GM18517 (cell line): ENCODE data around the gene KCTD13.
"Not testable (repeated sequence)": the region's sequence is repeated elsewhere in the genome, so short reads cannot be mapped to it uniquely, and the experiment has no call there.

Experiments
- ATAC-seq: cut with Tn5 transposase; IDR thresholded peaks from one replicate; pipeline ENCODE4 v1.9.1; 2021; ENCODE audit warnings: mild to moderate bottlenecking, moderate library complexity; ENCODE audit not compliant: unreplicated experiment

KCTD13 gene

DNA sequence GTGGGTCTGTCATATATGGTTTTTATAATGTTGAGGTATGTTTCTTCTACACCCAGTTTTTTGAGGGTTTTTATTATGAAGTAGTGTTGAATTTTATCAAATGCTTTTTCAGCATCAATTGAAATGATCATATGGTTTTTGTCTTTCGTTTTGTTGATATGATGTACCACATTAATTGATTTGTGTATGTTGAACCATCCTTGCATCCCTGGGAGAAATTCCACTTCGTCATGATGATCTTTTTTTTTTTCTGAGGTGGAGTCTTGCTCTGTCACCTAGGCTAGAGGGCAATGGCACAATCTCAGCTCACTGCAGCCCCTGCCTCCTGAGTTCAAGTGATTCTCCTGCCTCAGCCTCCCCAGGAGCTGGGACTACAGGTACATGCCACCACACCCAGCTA lies 21.9 kb upstream of the KCTD13 start:
- no peak for ATAC-seq

DNA sequence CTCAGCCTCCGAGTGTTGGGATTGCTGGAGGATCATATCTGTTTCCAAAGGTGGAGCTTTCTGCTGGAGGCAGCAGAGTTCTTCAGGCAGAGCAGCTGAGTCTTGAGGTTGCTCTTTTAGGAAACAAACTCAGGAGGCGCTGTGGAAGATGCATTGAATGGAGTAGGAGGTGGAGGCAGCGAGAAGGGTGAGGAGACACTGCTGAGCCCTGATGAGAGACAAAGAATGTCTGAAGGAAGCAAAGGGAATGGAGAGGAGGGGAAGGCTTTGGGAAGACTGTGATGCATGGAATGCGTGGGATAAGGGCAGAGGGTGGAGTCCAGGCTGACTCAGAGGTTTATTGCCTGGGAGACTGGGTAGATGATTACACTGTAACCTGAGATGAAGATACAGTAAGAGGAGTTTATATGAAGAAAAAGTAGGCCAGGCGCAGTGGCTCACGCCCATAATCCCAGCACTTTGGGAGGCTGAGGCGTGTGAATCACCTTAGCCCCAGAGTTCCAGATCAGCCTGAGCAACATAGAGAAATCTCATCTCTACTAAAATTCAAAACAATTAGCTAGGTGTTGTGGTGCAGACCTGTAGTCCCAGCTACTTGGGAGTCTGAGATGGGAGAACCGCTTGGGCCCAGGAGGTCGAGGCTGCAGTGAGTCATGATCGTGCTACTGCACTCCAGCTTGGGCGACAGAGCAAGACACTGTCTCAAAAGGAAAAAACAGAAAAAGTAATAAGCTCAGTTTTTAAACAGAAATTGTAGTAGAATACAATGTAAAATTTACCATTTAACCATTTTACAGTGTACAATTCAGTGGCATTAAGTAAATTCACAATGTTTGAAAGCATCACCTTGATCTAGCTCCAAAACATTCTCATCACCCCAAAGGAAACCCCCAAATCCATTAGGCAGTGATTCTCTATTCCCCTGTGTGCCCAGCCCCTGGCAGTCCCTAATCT lies 18.1 kb upstream of the KCTD13 start:
- no peak for ATAC-seq

DNA sequence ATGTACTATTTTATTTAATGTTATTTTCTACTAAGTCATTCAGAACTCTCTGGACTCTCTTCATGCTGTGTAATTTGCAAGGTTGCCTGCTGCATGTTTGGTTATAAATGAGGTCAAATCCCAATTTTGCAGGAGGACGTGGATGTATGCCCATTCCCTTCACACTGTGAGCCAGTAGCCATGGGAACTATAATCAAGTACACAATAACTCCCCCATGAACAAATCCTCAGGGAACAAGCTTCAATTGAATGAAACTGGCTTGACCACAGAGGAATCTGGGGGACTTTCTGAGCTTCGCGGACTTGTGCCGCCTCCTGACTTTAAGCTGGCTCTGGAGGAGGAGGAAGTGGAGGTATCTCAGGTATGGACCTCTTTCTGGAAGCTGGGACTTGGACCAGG lies 14.6 kb upstream of the KCTD13 start:
- ATAC-seq: no peak

DNA sequence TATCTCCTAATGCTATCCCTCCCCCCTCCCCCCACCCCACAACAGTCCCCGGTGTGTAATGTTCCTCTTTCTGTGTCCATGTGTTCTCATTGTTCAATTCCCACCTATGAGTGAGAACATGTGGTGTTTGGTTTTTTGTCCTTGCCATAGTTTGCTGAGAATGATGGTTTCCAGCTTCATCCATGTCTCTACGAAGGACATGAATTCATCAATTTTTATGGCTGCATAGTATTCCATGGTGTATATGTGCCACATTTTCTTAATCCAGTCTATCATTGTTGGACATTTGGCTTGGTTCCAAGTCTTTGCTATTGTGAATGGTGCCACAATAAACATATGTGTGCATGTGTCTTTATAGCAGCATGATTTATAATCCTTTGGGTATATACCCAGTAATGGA lies 5.7 kb upstream of the KCTD13 start:
- not testable (repeated sequence) for ATAC-seq

DNA sequence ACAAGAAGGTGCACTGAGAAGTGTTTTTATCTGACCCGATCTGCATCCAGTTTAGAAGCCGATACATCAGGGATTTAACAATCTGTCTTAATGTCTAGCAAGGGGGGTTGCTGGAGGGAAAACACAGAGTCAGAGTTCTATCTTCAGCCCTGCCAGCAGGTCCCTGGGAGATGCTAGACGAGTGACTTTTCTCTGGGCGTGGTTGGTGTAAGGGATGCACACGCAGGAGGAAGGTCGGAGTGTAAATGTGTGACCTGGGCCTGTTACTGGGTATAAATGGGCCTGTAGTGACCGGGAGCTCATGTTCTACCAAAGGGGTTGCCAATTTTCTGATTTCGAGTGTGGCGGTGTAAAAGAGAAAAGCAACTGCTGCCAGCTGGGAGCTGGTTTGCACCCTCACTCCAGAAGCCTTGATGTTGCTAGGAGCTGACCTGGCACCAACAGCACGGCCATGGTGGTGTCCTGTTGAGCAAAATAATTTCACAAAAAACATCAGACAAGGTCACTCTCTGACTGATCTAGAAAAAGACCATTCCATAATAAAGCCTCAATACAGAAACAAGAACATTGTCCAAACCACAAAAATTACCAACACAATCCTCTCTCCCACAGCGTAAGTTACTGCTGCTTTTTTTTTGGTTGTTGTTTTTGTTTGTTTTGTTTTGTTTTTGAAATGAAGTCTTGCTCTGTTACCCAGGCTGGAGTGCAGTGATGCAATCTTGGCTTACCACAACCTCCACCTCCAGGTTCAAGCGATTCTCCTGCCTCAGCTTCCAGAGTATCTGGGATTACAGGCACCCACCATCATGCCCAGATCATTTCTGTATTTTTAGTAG lies 1.3 kb upstream of the KCTD13 start:
- no peak for ATAC-seq

DNA sequence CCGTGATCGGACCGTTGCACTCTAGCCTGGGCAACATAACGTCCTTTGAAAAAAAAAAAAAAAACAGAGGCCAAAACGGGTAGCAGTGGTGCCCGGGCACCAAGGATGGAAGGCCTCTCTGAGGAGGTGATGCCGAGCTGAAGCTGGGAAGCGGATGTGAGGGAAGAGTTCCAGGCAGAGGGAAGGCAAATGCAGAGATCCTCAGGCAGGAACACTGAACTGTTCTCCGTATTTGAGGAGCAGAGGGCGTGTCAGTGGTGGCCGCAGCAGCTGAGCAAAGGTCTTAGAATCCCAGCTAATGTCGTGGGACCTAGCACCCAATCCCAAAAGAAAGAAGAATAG lies 656 bp upstream of the KCTD13 start:
- ATAC-seq: no peak

DNA sequence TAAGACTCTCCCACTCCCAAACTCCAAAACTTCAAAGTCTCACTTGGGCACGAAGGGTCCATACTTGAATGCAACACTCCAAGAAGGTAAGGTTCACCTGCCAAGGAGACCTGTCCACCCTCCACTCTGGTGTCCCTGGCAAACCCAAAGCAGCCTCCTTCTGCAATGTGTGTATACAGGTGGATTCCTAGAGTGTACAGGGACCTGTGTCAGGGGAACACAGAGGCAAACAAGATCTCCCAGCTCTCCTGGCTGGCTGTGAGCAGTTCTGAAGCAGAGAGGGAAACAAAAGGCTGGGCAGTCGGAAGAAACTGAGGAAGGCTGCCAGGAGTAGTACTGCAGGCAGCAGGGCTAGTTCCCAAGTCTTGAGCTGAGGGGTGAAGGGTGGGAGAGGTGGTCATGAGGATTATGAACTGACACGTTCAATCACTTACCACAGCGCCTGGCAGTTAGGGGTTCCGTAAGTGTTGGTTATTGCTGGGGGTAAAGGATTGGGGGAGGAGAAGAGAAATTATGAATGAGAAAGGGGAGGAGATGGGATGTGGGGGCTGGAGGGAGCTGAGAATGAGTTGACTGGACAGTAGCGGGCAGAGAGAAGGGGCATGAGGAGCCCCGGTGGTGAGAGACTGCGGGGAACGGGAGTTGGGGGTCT lies 795 bp downstream of the KCTD13 start:
- no peak for ATAC-seq

DNA sequence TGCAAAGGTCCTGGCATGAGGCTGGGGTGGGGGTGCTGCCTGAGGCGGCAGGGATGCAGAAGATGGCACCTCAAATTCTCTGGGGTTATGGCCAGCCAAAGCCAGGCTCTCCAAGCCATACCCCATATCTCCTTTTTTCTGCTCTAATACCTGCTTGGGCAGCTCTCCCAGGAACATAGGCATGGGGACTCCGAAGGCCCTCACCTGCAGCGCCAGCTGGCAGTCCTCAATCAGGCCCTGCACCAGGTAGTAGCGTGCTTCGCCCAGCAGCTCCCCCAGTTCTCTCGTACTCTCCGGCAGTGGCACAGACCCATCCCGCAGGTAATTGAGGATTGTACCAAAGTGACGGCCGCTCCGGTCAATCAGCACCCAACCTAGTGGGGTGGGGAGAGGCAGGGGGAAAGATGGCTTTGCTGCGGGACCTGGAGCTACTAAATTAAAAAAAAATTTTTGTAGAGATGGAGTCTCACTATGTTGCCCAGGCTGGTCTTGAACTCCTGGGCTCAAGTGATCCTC lies 3.0 kb downstream of the KCTD13 start:
- no peak for ATAC-seq

DNA sequence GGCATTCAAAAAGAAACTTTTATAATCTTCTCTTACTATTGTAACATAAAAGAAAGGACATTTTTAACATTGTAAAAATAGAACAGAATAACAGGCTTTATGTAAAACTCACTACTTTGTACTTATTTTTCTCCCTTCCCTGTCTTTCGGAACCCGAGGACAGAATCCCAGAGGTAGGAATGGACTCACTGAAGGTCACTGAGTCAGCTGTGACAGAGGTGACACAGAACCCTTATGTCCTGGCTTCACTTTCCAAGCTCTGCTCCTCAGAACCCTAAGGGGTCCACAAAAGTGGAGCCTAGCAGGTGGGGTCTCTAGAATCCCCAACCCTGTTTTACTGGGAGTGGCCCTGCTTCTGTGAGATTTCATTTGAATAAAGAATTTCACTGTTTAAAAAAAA lies 3.7 kb downstream of the KCTD13 start:
- ATAC-seq: no peak

DNA sequence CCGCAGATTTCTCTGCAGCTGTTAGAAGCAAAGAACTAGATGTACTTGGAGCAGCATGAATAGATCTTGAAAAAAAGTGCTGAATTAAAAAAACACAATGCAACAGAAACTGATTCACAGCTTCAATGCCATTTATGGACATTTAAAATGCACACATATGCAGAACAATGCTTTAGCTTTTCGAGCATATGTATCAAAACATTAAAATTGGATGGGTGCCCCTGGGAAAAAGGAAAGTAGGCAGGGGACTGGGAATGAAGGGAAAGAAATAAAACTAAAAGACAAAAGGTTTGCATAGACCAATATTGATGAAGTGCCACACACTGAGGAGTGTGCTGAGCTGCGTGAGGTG lies 5.0 kb downstream of the KCTD13 start:
- no peak for ATAC-seq

DNA sequence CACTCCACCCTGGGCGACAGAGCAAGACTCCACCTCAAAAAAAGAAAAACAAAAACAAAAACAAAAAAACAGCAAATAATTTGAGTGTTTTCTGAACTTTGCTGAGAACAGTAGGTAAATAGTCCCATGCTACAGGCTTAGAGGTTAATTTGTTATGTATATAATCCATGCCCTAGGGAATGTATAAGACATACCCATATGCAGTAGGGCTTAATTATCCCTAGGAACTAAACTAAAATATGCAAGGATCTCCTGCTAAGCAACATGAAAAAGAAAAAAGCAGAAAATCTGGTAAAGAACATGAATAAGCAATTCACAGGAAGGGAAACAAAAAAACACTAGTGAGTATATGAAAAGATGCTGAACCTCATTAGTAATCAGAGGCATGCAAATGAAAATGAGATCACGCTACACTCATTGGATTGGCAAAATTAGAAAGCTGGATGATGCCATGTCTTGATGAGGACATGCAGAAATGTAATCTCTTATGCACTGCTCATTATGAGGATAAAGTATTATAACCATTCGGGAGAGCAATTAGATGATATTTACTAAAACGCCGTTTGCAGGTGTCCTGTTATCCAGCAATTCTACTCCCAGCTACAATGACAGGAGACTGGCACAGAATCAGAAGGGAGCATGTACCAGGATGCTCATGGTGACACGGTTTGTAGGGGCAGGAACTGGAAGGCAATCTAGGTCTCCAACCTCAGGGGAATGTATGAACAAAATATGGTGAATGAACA lies 5.6 kb downstream of the KCTD13 start:
- no peak for ATAC-seq

DNA sequence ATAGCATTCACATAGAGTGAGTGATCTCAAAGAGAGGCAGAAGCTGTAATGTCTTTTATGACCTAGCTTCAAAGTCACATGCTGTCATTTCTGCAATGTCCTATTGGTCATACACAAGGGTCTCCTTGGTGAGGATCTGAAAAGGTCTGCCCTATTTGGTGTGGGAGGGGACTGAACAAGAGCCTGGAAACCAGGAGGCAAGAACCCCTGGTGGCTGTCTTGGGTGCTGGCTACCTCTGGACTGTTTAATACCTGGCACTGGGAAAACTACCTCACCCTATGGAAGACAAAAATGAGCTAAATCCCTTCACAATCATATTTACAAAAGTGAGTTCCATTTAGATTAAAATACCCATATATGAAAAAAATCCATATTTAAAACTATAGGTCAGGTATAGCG lies 9.0 kb downstream of the KCTD13 start:
- ATAC-seq: no peak

DNA sequence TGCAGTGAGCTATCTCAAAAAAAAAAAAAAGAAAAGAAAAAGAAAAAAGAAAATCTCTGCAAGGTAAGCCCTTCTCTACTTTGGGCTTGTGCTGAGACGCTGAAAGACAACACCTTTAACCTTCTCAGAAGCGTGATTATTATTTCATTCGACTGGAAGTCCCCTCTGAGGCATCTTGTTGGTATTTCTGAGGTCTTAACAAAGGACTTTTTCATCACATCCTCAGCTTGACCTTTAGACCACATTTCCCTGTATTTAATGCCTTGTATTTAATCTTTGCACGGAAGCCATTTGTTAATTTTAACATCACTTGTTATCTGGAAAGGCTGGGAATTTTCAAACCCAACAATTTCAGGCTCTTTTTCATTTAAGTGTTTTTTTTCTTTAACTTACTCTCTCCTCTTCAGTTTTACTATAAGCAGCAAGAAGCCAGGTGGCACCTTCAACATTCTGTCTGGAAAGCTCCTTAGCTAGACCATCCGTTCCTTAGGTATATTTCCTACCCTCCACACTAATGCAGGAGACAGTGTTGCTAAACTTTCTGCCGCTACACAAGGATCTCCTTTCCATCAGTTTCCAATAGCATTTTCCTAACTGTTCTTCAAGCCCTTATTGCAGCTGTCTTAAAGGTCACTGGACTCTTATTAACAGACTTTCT lies 10.3 kb downstream of the KCTD13 start:
- ATAC-seq: no peak

DNA sequence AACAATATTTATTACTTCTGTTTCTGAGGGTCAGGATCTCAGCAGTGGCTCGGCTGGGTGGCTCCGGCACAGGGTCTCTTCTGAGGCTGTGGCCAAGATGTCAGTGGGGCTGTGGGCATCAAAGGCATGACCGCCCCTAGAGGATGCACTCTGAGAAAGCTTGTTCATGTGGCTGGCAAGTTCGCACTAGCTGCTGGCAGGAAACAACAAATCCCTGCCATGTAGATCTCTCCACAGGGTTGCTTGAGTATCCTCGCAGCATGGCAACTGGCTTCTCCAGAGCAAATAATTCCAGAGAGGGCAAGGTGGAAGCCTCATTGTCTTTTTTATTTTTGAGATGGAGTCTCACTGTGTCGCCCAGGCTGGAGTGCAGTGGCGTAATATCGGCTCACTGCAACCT lies 12.5 kb downstream of the KCTD13 start:
- ATAC-seq: no peak

DNA sequence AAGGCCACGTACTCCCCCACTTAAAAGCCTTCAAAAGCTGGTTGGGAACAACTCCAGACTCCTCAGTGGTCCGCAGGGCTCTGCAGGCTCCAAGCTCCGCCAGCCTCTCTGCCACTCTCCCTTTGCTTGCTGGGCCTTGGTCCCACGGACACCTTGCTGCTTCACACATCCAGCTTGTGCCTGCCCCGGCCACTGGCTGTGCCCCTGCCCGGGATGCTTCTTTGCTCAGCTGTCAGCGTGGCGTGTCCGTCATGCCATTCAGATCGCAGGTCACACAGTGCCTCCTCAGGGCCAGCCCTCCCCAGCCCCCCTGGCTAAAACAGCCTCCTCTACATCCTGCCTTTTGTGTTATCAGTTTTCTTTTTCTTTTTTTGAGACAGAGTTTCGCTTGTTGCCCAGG lies 13.9 kb downstream of the KCTD13 start:
- no peak for ATAC-seq

DNA sequence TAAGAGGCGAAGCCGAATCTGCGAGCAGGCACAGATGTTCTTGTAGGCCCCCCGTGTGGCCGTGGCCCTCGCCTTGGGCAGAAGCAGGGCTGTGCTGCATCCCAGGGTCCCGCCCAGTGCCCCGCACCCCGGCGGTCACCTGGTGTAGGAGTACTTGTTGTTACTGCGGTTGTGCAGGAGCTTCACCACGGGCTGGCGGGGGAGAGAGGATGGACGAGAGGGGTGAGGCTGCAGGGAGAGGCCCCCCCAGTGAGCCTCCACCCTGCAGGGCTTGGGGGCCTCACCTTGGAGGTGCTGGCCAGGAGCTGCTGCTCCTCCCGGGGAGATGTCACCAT lies 14.4 kb downstream of the KCTD13 start:
- no peak for ATAC-seq

DNA sequence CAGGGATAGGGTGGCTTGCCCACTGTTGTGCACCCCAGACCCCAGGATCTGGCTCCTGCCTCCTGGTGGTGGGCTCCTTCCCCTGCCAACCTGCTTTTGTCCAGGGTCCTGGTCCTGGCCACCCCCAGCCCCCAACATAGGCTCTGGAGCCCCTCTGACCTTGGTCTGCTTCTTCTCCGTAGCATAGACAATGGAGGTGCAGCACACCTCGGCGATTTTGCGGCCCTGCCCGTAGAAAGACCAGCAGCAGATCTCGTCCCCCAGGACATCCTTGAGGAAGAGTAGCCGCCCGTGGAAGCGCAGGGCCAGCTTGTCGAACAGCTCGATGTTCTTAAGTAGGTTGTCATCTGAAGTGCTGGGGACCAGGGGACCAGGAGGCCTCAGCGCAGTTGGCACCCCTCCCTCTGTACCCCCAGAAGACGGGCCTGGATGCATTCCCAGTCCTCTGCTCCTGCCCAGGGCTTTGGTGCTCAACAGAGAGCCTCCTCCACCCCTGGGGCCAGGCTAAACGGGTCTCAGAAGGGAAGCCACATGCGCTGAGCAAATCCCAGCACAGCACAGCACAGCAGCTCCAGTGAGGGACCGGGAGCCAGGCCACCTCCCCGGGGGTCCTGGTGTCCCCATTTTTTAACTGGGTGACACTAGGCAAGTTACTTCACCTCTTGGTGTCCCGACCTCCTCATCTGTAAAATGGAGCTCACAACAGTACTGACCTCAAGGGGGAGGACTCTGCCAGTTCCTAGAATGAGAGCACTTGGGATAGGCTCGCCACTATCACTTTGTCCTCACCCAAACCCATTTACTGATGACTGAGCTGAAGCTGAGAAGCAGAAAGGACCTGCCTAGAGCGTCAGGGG lies 15.0 kb downstream of the KCTD13 start:
- no peak for ATAC-seq

DNA sequence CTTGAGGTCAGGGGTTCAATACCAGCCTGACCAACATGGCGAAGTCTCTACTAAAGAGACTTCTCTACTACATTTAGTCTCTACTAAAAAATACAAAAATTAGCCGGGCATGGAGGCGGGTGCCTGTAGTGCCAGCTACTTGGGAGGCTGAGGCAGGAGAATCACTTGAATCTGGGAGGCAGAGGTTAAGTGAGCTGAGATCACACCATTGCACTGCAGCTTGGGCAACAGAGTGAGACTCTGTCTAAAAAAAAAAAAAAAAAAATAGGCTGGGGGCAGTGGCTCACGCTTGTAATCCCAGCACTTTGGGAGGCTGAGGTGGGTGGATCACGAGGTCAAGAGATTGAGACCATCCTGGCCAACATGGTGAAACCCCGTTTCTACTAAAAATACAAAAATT lies 16.2 kb downstream of the KCTD13 start:
- not testable (repeated sequence) for ATAC-seq

DNA sequence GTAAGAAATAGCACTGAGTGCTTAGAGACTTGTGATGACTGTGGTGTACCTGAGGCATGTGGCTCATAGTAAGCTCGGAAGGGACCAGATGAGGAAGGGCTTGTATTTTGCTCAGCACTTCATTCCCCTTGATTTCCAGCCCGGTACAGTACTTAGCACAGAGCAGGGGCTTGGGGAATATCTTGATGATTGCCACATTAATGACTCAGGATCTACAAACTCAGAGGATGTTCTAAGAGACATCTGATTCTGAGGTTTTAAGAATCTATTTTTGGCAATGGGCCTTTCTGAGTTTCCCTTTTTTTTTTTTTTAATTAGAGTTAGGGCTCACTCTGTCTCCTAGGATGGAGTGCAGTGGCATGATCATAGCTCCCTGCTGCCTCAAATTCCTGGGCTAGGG lies 16.6 kb downstream of the KCTD13 start:
- no peak for ATAC-seq
